HepG2 (cell line): ENCODE measurements around the gene PSMD8. TPM values are rescaled to one million over a fixed set of nuclear protein-coding genes. Genes with fewer than 3 reads are reported as not detected.

Experiments used
- ATAC-seq: fragments of 200-7000 bp; cut with Tn5 transposase; 3 replicates; pipeline ENCODE4 v1.9.1; 2020; ENCODE audit warnings: mild to moderate bottlenecking, moderate library complexity
- BruUV-seq: library from RNA; stranded (reverse); fragments of 400-500 nt; replicated peaks from 2 replicates; lab custom pipeline; 2021; lab: Mats Ljungman, UMichigan
- CTCF ChIA-PET: fragments of 300-600 bp; formaldehyde crosslinking; extraction: SDS; loops from one replicate; lab custom pipeline; 2021; ENCODE audit warnings: low total read pairs, inconsistent platforms, low intra/inter-chr PET ratio; lab: Yijun Ruan, JAX
- POLR2A ChIA-PET: fragments of 350-600 bp; sonication (Branson Sonifier 250); formaldehyde crosslinking; loops from one replicate; lab custom pipeline; 2020; ENCODE audit warnings: antibody characterized with exemption, inconsistent platforms; lab: Yijun Ruan, JAX
- DNase-seq: peaks from one replicate; pipeline ENCODE4 v3.0.0-alpha.2; 2015; ENCODE audit warnings: low spot score
- FAIRE-seq: peaks from 3 replicates; lab custom pipeline; 2011; peaks lifted over from hg19 to GRCh38; lab: Jason Lieb, UNC
- H2AFZ ChIP-seq: one replicate; pipeline ENCODE4 v1.6.1; 2011; ENCODE audit warnings: low read length, inconsistent platforms
- H3K27ac ChIP-seq: fragments of 300-600 bp; 3 replicates; pipeline ENCODE4 v1.8.0; 2011; ENCODE audit warnings: mixed run types, mild to moderate bottlenecking, mixed read lengths, low read length, inconsistent platforms; ENCODE audit not compliant: insufficient read depth; ENCODE audit errors: extremely low read length
- H3K27me3 ChIP-seq, 2 experiments: fragments of 200-600 bp in 1 of 2; 2 replicates in 1 of 2; 3 replicates in 1 of 2; pipeline versions ENCODE4 v1.6.0 to v1.8.0; 2011; ENCODE audit warnings: low read length in 2 of 2, mild to moderate bottlenecking in 2 of 2, moderate library complexity in 2 of 2, inconsistent platforms in 1 of 2; ENCODE audit not compliant: insufficient read depth in 2 of 2, control insufficient read depth in 1 of 2
- H3K36me3 ChIP-seq, 2 experiments: fragments of 200-600 bp in 1 of 2; replicated peaks in 1 of 2; 2 replicates in 1 of 2; 3 replicates in 1 of 2; pipeline versions ENCODE4 v1.5.1 to v1.8.0; 2011; ENCODE audit warnings: low read length in 2 of 2, inconsistent platforms in 1 of 2; ENCODE audit not compliant: insufficient read depth in 2 of 2, control insufficient read depth in 1 of 2
- H3K4me1 ChIP-seq: 2 replicates; pipeline ENCODE4 v1.5.1; 2012; ENCODE audit warnings: low read length, inconsistent platforms; ENCODE audit not compliant: insufficient read depth
- H3K4me2 ChIP-seq: 2 replicates; pipeline ENCODE4 v1.6.0; 2011; ENCODE audit warnings: low read depth, low read length, inconsistent platforms
- H3K4me3 ChIP-seq, 3 experiments: fragments of 200-600 bp in 1 of 3; sonication (generic), shearing (Covaris generic) in 1 of 3; replicated peaks in 1 of 3; 2 replicates each; pipeline ENCODE4 v1.5.1; 2011 to 2016; ENCODE audit warnings: low read length in 3 of 3, inconsistent platforms in 2 of 3, low read depth in 2 of 3, mild to moderate bottlenecking in 2 of 3, control low read depth in 1 of 3, mixed read lengths in 1 of 3; ENCODE audit not compliant: insufficient read depth in 1 of 3
- H3K79me2 ChIP-seq: one replicate; pipeline ENCODE4 v1.6.1; 2011; ENCODE audit warnings: low read length, inconsistent platforms; ENCODE audit not compliant: insufficient read depth
- H3K9ac ChIP-seq: 2 replicates; pipeline ENCODE4 v1.6.0; 2011; ENCODE audit warnings: mild to moderate bottlenecking, low read depth, low read length, inconsistent platforms; ENCODE audit not compliant: insufficient read depth
- H3K9me3 ChIP-seq: 2 replicates; pipeline ENCODE4 v1.5.1; 2012; ENCODE audit warnings: mild to moderate bottlenecking, low read length
- H4K20me1 ChIP-seq: 2 replicates; pipeline ENCODE4 v1.6.0; 2011; ENCODE audit warnings: inconsistent platforms, mild to moderate bottlenecking, low read length, moderate library complexity; ENCODE audit not compliant: insufficient read depth
- CBX5 ChIP-seq: sonication (generic); formaldehyde crosslinking; IDR thresholded peaks from 2 replicates; pipeline ENCODE4 v1.4.0; 2020; ENCODE audit warnings: missing genetic modification reagents, borderline replicate concordance
- CENPBD1 ChIP-seq: sonication (generic); formaldehyde crosslinking; IDR thresholded peaks from 2 replicates; pipeline ENCODE4 v1.8.0; 2022; ENCODE audit warnings: missing genetic modification reagents, low read depth, mild to moderate bottlenecking, borderline replicate concordance
- E2F2 ChIP-seq: sonication (generic); formaldehyde crosslinking; IDR thresholded peaks from 2 replicates; pipeline ENCODE4 v1.4.0; 2020; ENCODE audit warnings: missing genetic modification reagents, borderline replicate concordance
- ETV6 ChIP-seq: sonication (generic); formaldehyde crosslinking; conservative IDR thresholded peaks from 2 replicates; pipeline ENCODE4 v1.4.0; 2020; ENCODE audit warnings: missing genetic modification reagents
- GATAD2A ChIP-seq: IDR thresholded peaks from 2 replicates; pipeline ENCODE4 v1.6.1; 2016
- GLMP ChIP-seq: sonication (generic); formaldehyde crosslinking; IDR thresholded peaks from 2 replicates; pipeline ENCODE4 v1.9.0; 2021; ENCODE audit warnings: missing genetic modification reagents, mild to moderate bottlenecking, borderline replicate concordance
- KMT2A ChIP-seq: sonication (generic); formaldehyde crosslinking; IDR thresholded peaks from 2 replicates; pipeline ENCODE4 v1.4.0; 2020; ENCODE audit warnings: missing genetic modification reagents
- MIER2 ChIP-seq: IDR thresholded peaks from 2 replicates; pipeline ENCODE4 v1.6.1; 2016; ENCODE audit warnings: missing biosample characterization, missing genetic modification reagents
- MXD4 ChIP-seq: IDR thresholded peaks from 2 replicates; pipeline ENCODE4 v1.6.1; 2016; ENCODE audit warnings: mild to moderate bottlenecking, missing biosample characterization, missing genetic modification reagents
- MYNN ChIP-seq: sonication (generic); formaldehyde crosslinking; IDR thresholded peaks from 2 replicates; pipeline ENCODE4 v1.4.0; 2020; ENCODE audit warnings: mild to moderate bottlenecking, low read depth, missing genetic modification reagents
- PRMT3 ChIP-seq: sonication (generic); formaldehyde crosslinking; IDR thresholded peaks from 2 replicates; pipeline ENCODE4 v1.8.1; 2022; ENCODE audit warnings: low read depth, mild to moderate bottlenecking, moderate library complexity, missing genetic modification reagents, borderline replicate concordance
- SAP130 ChIP-seq: IDR thresholded peaks from 2 replicates; pipeline ENCODE4 v1.6.1; 2016; ENCODE audit warnings: low read depth
- SP1 ChIP-seq, 2 experiments: fragments of 450-650 bp in 1 of 2; sonication (generic) in 1 of 2; formaldehyde crosslinking in 1 of 2; IDR thresholded peaks; 2 replicates each; pipeline versions ENCODE4 v1.4.0 to v1.6.1; 2016 to 2020; ENCODE audit warnings: missing genetic modification reagents in 1 of 2
- ZBTB14 ChIP-seq: sonication (generic); formaldehyde crosslinking; IDR thresholded peaks from 2 replicates; pipeline ENCODE4 v1.4.0; 2020; ENCODE audit warnings: missing genetic modification reagents
- ZBTB3 ChIP-seq: sonication (generic); formaldehyde crosslinking; IDR thresholded peaks from 2 replicates; pipeline ENCODE4 v1.4.0; 2020; ENCODE audit warnings: low read depth, mild to moderate bottlenecking, moderate library complexity, missing genetic modification reagents, borderline replicate concordance
- ZFP90 ChIP-seq: sonication (generic); formaldehyde crosslinking; IDR thresholded peaks from 2 replicates; pipeline ENCODE4 v1.8.0; 2022; ENCODE audit warnings: missing genetic modification reagents, mild to moderate bottlenecking, inconsistent platforms, borderline replicate concordance
- ZFP91 ChIP-seq: sonication (generic); formaldehyde crosslinking; IDR thresholded peaks from 2 replicates; pipeline ENCODE4 v1.9.0; 2022; ENCODE audit warnings: missing genetic modification reagents, mild to moderate bottlenecking, borderline replicate concordance
- ZNF552 ChIP-seq: sonication (generic); formaldehyde crosslinking; IDR thresholded peaks from 2 replicates; pipeline ENCODE4 v1.9.0; 2022; ENCODE audit warnings: missing genetic modification reagents, mild to moderate bottlenecking, borderline replicate concordance
- ZNF792 ChIP-seq: IDR thresholded peaks from 2 replicates; pipeline ENCODE4 v1.6.1; 2016
- ZNF883 ChIP-seq: sonication (generic); formaldehyde crosslinking; IDR thresholded peaks from 2 replicates; pipeline ENCODE4 v1.5.1; 2020; ENCODE audit warnings: mild to moderate bottlenecking, missing genetic modification reagents; ENCODE audit errors: not compliant biosample characterization
- whole genome bisulfite sequencing: methylation state at CpG from one replicate; pipeline ENCODE4 v1.1.6; 2017; ENCODE audit warnings: low lambda C conversion rate; 5-methylcytosine and 5-hydroxymethylcytosine counted together
- in situ Hi-C: cut with HindIII; loops from 2 replicates; pipeline ENCODE4 v1.10.0; 2017; ENCODE audit warnings: low pct_unique_long_range_greater_than_20kb; ENCODE audit not compliant: extremely low pct_ligation_motif_present
- intact Hi-C: fragments of 100-400 bp; cut with micrococcal nuclease; formaldehyde crosslinking; loops from one replicate; pipeline ENCODE4 v1.10.0; 2022; ENCODE audit not compliant: unreplicated experiment
- polyA plus RNA-seq, 8 experiments: library from polyadenylated mRNA; depleted of rRNA in 3 of 8; stranded (reverse) in 7 of 8; unstranded in 1 of 8; fragments of >200 nt; fragmentation: Illumina TruSeq in 4 of 8; extraction: Trizol in 4 of 8; gene quantifications; 2 replicates each; pipeline versions ENCODE4 v1.2.1 to v1.2.3, GENCODE V29; 2011 to 2016; ENCODE audit warnings: low read depth in 4 of 8, missing spikeins in 1 of 8, mixed read lengths in 1 of 8; ENCODE audit not compliant: insufficient read depth in 1 of 8
- total RNA-seq, 5 experiments: library from RNA; depleted of rRNA; stranded (reverse); fragments of >200 nt; fragmentation: Illumina TruSeq; extraction: Trizol; gene quantifications; 2 replicates each; pipeline ENCODE4 v1.2.3, GENCODE V29; 2016; ENCODE audit warnings: low read depth in 1 of 5

Gene PSMD8
- total and polyA plus RNA-seq, 2 of the 13 experiments (the other 11 are each of a cell fraction or from before 2014, with no cell fraction given), result 162 to 296 TPM

- TF ChIP-seq ETV6 (CRISPR knock-in tag) (no peak), CENPBD1 (CRISPR knock-in tag) (no peak), SAP130 (CRISPR knock-in tag) (peak; percentile 80), GATAD2A (CRISPR knock-in tag) (no peak), ZBTB3 (CRISPR knock-in tag) (no peak), E2F2 (CRISPR knock-in tag) (no peak), MYNN (CRISPR knock-in tag) (no peak), SP1 (IDR thresholded peaks at IDR 0.05) (no peak), SP1 (CRISPR knock-in tag; IDR thresholded peaks at IDR 0.05) (no peak), CBX5 (no peak), MIER2 (CRISPR knock-in tag) (no peak), ZNF552 (0 out of 2 replicates have a peak, but pooled peaks have one; percentile 51), MXD4 (CRISPR knock-in tag) (0 out of 2 replicates have a peak, but pooled peaks have one; percentile 23), ZNF792 (CRISPR knock-in tag) (no peak), PRMT3 (no peak)
- TF ChIP-seq, all 625 proteins: peak for 9
Observed at GRCh38 chr19:38370299-38370698, 4.1 kb upstream of the PSMD8 start (continued).

- Histone ChIP-seq H3K4me2 (no peak overlapping the region), H2AFZ (no peak overlapping the region), H3K27ac (no peak overlapping the region), H3K27me3 (no peaks in the 10 kb centered on the region; a peak in 1 of 5 replicates), H3K4me1 (peaks cover 35% of the 10 kb centered on the region), H4K20me1 (no peaks in the 10 kb centered on the region; the same call in 1 of the 2 replicates), H3K79me2 (peaks cover 12% of the 10 kb centered on the region), H3K9me3 (no peaks in the 10 kb centered on the region), H3K4me3 (no peak overlapping the region), H3K36me3 (0 out of 5 replicates have a peak, but pooled peaks cover 0 to under 1% of the 10 kb centered on the region in 2 experiments), H3K9ac (no peak overlapping the region)
- 55% methylated on average over 5 of the region's 6 CpGs for WGBS
- FAIRE-seq (no peak), ATAC-seq (no peak), DNase-seq (no peak)
- no TSS peak for BruUV-seq
- intact Hi-C loops (no loop called here), in situ Hi-C loops (no loop called here)
- ChIA-PET POLR2A (no interaction called here), CTCF (no interaction called here)
- TF ChIP-seq GLMP (CRISPR knock-in tag) (no peak), KMT2A (CRISPR knock-in tag) (no peak), ZFP90 (CRISPR knock-in tag) (no peak), ZNF883 (CRISPR knock-in tag) (no peak), ZFP91 (CRISPR knock-in tag) (no peak), ZBTB14 (CRISPR knock-in tag) (no peak)
Observed at GRCh38 chr19:38371081-38371480, 3.3 kb upstream of the PSMD8 start.
